Measurements from ENCODE around the gene SPHK1. TPM values are rescaled to one million over a fixed set of nuclear protein-coding genes. Genes with fewer than 3 reads are reported as not detected.

The SPHK1 gene
- total RNA-seq, 1 donor from 2014 or later: 26.5 TPM

DNA sequence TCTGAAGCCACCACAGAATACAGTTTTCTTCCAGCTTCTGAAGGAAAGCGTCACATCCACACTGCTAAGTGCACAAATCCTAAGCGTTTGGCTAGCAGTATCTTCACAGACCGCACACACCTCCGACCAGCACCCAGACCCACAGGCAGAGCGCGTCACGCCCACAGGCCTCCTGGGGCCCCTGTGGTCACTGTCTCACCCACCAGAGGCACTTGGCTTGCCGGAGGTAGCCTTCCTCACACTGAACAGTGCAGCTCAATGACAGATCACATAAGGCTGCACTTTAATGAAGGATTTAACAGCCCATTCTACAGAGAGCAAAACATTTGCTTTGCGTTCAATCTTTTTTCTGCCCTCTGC is 21.2 kb downstream of the SPHK1 start:
- no peak for DNase-seq (ENCODE audit: low spot score)

DNA sequence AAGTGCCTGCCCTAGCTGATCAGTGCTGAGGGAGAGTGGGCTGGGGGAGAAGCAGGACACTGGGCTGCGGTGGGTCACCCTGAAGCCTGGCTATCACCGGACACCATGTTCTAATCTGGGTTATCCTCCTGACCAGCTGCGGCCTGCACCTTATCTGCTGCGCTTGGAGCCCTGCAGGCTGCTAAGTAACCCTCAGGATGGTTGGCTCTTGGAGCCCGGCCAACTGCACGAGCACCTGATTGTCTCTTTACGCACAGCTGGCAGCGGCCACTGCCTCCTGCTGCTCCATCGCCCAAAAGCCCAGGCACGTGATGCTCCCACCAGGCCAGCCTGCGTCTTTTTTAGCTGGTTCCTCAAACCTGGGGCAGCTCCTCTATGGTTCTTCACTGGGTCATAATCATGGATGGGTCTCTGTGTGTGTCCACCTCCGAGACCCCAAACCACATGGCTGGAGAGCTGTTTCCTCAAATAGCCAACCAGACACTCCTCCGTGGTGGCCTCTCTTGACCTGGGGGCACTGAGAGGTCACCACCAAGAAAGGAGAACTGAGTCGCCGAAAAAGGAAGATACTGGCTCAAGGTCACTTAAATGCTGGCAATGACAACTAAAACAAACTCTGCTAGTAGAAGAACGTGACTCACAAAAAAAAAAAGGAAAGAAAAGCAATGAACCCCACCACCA is 21.7 kb downstream of the SPHK1 start:
- no peak for DNase-seq (ENCODE audit: low spot score)

DNA sequence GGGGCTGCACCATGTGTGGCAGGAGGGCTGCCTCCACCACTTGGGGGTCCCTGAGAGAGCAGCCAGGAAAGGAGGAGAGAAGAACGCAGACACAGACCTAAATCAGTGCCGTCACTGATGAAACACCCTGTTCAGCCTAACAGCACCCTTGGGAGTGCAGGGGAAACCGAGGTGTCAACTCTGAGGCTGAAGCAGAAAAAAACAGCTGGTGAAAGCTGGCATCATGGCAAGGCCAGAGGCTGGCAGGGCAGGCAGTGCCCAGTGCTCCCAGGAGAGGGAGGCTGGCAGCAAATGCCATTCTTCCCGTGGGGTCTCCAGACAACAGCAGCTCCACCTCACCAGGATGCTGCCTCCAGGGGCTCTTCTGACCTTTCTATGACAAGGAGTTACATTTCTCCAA is 23.1 kb downstream of the SPHK1 start:
- DNase-seq (ENCODE audit: low spot score): no peak

DNA sequence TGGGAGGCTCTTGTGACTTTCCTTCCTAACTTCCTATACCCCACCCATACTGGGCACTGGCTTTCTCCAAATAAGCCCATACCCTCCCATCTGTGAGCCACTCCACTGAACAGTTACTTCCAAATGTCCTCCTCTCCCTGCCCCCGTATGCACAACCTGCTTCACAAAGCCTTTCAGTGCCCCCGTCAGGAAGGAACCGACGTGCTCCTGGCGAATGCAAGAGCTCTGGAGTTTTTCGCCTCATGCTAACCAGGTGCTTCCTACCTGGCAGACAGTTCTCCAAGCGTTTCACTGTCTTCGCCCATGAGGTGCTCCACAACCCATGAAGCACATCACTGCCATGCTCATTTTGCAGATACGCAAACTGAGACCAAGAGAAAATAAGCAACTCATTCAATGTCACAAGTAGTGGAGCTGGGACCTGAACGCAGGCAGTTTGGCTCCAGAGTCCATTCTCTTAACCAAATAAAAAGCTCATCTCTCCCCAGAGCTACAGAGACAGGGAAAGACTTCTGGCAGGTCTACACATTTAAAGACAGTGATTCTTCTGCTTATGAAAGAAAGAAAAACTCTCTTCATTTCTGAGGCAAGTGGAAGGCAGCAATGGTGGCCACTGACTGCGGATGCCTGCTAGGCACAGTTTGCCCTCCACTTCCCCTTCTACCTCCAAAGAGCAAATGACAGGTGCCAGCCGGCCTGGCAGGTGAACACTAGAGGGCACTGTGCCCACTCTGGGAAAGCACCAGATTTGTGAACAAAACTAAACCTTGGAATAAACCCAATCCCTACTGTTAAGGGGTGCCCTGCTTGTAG is 23.8 kb downstream of the SPHK1 start:
- DNase-seq (ENCODE audit: low spot score): no peak

DNA sequence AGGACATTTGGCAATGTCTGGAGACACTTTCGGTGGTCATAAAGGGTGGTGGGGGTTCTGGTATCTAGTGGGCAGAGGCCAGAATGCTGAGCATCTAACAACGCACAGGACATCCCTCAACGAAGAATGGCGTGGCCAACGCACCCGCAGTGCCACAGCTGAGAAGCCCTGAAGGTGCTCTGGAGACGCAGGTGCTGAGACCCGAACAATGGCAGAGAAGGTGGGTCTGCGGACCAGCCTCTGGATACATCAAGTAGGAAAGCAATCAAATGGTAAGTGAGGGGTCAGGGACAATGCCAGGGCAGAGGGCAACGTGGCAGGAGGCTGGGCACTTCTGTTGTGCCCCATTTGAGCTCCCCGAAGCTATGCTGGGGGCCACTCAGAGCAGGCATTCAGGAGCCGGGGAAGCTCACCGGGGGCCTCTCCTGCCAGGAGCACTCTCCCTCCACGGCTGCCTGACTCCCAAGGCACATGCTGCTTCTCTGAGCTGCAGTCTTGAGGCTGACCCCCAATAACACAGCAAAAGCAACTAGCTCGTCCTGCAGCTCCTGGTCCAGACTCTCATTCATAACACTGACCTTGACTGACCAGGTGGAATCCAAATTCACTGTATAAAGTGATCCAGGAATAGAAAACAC is 26.0 kb downstream of the SPHK1 start:
- no peak for DNase-seq (ENCODE audit: low spot score)

DNA sequence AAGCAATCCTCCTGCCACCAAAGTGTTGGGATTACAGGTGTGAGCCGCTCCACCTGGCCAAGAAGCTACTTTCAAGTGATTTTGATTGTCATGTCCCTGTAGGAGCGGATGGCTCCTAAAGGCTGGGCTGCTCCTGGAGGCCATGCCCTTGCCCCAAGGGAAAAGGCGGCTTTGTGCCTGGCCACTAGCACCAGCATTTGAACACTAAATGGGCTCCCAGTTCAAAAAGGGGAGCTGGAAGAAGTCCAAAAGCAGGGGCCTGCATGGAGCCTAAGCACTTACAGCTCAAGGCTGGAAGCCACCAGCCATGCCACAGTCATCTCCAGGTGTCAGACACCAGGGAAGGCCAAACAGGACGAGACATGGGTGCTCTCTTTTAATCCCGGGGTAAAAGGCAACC is 26.8 kb downstream of the SPHK1 start:
- DNase-seq (ENCODE audit: low spot score): no peak

DNA sequence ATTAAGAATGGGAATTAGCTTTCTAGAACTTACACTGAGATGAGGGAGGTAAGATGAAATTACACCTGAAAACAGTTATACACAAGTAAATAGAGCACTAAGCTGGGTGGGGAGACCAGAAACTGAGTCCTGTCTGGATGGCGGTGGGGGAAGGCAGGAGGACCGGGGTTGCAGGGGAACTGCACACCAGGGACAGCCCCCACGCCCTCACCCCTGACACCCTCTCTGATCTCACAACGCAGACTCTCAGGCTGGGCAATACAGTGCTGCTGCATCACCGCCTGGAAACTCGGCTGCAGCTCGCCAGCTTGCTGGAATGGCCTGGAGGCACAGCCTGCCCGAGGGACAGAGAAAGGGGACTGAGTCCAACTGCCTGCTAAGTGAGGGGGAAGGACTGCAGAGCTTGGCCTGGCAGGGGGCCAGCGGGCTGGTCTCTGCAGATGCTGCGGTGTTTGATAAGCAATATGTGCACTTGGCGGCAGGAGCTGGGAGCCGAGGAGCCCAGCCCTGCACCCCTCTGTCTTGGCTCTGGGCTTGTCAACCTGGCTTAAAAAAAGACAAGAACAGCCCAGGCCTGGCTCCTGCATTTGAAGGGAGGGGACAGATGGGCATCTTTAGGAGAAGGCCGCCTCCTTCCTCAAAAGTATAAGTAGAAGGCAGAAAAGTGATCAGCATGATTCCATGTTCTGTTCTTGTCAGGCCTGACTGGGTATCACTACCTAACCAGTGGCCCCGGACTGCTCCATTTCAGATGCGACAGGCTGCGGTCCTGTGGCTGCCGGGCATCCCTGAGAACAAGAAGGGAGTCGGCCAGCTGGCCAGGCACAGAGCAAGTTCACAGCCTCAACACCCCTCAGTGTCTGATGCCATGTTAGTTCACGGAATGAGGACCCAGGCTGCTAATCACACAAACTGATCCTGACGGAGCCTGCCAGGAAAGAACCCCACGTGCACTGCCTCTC is 30.2 kb downstream of the SPHK1 start:
- DNase-seq (ENCODE audit: low spot score): no peak

DNA sequence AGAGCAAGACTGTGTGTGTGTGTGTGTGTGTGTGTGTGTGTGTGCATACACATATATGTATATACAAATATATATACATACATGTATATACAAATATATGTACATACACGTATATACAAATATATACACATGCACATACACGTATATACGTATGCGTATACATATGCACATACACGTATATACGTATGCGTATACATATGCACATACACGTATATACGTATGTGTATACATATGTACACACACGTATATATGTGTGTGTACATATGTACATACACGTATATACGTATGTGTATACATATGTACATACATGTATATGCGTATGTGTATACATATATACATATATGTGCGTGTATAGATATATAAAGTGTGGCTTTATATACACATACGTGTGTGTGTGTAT is 31.4 kb downstream of the SPHK1 start:
- no peak for DNase-seq (ENCODE audit: low spot score)

DNA sequence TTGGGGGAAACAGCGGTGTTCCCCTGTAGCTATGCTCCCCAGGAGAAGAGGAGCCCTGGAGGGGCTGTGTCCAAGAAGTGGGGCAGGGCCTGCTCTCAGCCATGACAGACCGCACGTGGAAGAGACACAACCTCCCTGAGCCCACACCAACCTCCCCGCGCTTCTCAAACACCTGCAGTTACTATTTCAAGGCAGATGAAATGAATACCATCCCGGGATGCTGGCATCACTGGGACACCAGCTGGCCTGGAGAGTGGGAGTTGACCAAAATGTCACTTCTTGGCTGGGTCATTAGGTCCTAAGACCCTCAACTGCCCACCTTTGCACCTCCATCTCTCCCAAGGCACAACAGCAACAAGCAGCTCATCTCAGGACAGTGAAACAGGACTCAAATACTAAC is 32.0 kb downstream of the SPHK1 start:
- DNase-seq (ENCODE audit: low spot score): no peak

DNA sequence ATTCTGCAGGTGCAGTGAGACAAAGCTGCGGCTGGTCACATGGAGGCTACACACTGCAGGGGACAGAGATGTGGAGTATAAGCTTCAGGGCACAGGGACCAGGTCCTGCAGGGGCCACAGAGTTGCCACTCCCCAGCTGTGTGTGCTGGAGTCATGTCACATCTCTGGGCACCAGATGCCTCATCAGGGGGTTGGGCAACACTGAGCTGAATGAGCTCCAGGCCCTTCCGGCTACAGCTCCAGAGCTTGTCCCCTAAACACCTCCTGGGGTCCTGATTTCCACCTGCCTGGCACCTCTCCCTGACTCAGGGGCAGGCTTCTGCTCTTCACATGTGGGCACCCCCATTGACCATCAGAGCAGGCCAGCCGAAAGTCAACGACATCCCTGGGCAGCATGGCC is 32.5 kb downstream of the SPHK1 start:
- DNase-seq (ENCODE audit: low spot score): no peak

DNA sequence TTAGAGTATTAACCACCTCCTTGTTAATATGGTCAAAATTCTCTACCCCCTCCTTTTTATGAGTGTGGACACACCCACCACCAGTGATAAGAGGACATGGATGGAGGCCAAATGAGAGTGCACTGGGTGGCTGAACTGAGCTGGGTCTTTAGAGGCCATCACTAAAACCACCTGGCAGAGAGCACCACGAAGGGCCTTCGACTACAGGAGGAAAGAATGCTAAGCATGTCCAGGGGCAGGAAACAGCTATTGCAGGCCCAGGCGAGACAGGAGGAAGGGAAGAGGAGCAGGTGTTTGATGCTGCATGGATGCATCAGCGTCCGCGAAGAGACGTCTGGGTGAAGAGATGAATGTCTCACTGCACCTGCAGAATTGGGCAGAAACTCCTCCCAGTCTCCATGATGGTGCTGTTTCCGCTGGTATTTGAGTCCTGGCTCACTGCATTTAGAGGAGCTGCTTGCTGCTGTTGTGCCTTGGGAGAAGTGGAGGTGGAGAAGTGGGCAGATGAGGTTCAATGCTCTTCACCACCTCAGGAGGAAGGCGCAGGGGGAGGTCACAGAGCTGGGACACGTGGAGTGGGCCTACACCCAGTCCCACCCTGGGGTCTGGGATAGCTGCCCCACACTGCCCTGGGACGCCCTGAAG is 33.2 kb downstream of the SPHK1 start:
- no peak for DNase-seq (ENCODE audit: low spot score)

DNA sequence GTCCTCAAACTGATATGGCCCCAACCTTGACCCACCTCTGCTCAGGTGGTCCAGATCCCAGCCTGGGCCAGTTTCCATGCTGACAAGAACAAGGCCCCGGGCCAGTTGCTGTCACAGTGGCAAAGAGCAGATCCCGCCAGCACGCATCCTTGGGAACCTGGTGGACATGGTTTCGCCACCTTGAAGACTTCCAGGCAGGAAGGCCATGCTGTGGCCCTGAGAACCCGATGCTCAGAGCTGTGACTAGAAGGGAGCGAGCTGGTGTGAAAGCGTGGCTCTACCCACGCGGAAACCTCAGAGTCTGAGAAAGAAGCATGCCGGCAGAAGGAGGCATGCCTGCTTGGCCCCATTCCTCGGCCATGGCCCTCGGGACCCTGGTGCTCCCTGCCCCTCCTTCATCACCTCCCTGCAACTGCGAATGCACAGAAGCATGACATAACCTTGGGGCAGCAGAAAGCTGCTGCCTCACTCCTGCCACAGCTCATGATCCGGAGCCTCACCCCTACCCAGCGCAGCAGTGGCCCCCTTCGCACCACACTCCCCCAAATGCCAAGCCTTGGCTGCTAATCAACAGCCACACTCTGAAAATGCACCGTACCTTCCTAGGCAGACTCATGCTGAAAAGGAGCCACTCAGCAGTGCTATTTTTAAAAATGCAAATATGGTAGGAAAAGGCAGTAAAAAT is 35.3 kb downstream of the SPHK1 start:
- DNase-seq (ENCODE audit: low spot score): no peak

DNA sequence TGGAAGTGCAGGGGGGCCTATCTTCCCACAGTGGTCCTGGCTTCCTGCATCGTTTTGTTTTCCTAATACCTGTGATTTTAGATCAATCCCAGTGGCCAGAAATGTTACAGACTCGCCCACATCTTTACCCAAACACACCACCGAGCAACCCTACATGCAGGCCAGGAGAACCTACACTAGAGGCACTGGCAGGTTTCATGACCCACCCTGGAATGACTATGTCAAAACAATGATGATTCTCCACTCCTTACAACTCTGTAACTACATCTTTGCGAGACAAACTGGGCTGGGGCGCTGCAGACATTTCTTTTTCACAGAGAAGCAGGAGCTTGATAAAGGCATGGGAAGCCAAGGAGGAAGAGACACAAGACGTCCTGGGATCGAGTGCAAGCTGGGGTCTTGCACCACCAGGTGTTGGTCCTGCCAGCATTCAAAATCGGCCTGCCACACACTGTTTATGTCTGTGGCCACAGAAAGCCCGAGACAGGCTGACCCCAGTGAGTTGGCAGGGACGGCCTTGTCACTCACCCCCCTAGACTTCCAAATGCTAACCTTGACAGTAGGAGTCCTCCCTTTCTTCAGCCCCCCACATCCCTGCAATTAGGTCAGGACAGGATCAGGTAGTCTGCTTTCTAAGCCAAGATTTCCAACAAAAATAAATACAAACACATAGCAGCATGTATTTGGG is 36.1 kb downstream of the SPHK1 start:
- no peak for DNase-seq (ENCODE audit: low spot score)

DNA sequence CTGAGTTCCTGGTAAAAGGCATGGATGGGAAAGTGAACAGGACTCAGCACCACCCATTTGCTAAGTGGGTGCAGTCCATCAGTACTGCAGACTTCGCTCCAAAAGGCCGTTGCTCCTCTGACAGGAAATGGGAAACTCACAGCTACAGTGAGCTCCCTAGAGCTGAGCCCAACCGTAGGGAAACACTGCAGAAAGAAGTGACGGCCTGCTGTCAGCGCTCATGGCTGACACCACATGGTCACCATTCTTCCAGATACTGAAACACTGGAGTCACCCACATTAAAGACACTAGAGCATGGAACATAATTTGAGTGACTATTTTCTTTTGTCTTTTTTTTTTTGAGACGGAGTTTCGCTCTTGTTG is 36.6 kb downstream of the SPHK1 start:
- DNase-seq (ENCODE audit: low spot score): no peak

DNA sequence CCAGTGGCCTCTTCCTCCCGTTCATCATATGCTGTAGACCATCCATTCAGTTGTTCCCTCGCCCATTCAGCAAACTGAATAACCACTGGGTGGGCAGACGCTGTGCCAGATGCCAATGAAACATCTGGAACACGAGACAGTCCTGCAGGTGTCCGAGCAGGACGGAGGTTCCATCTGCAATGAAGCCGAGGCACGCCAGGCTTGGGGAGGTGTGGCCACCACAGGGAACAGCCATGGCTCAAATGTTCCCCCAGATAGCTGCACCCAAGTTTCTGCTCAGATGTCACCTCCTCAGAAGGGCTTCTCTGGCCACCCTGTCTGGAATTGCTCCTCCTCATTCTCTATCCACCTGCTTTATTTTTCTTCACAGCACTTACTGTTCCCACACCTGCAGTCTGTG is 38.0 kb downstream of the SPHK1 start:
- DNase-seq (ENCODE audit: low spot score): no peak

DNA sequence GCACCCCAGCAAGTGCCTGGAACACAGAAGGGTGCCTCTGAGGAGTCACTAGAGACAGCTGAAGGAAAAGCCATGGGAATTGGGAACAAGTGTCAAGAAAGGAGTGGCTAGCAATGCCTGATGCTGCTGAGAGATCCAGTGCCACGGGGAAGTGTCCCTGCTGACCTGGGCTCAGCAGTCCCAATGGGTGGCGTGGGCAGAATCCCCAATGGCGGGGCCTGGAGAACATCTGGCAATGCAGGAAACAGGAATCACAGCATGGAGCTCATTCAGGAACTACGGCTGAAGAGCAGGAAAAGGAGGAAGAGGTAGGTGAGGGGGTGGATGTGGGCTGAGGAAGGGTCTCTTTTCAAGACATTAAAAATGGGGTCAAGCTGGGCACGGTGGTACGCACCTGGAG is 38.5 kb downstream of the SPHK1 start:
- DNase-seq (ENCODE audit: low spot score): no peak

DNA sequence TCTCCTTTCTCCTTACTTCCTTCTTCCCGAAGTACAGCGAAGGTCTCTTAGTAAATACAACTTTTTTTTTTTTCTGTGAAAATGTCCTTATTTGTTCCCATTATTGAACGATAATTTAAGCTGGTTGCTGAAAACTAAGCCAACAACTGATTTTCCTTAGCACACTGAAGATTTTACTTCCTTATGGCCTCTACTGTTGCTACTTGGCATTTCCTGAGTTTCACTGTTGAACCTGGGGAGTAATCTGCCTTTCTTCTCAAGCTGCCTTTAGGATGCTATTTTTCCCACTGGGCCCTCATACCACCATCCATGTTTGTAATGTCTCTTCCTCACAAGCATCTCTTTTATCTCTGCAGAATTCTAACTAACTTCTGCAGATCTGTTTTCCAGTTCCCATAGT is 42.4 kb downstream of the SPHK1 start:
- no peak for DNase-seq (ENCODE audit: low spot score)

DNA sequence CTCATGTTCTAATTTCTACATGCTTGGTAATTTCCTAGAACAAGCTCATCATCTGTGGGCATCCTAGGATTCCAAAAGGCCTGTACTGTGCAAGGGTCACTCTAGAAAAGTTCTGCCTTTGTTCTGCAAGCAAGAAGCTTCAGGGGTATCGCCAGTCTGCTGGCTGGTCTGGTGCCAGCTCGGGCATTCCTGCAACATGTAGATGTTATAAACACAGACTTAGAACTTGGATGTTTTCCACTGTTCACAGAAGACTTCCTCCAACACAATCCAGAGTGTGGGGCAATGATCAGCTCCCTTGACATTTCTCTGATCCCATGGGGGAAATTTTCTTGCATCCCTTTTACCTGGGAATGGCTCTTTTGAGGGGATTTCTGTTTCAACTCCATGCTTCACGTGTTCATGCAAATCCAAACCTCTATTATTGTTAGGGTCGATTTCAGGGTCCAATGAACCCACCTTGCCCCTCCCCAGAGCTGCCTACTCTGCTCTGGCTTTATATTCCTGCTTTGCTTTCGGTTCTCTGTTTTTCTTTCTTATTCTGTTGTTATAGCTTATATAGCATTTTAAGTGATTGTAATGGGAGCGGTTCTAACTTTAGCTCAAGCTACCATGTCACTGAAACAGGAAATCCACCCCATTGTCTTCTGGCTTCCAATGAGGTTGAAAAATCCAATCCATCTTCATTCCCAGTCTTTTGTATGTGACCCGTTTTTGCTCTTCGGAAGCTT is 43.3 kb downstream of the SPHK1 start:
- no peak for DNase-seq (ENCODE audit: low spot score)

DNA sequence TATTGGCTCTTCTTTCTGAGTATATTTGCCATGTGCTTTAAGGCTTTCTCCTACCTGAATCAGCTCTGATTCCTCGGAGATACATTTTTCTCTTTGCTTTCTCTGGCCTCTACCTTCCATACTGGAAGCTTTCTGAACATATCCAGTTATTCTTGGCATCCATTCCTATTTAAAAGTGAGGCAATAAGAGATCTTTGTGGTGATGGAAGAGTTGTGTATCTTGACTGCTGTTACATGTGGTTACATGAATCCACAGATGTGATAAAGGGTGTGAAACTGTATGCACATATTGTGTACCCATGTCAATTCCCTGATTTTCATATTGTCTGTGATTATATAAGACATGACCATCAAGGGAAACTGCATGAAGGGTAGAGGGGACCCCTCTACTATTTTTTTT is 44.1 kb downstream of the SPHK1 start:
- DNase-seq (ENCODE audit: low spot score): no peak
